Heart left ventricle (tissue), 13 donors: ENCODE results near the gene OR8A1.

ENCODE experiments used
- POLR2A ChIP-seq, 2 donors: fragments of 450-650 bp; IDR thresholded peaks; one replicate each; pipeline ENCODE4 v1.6.1; 2017; ENCODE audit warnings: antibody characterized with exemption in 2 of 2, mild to moderate bottlenecking in 2 of 2, moderate library complexity in 2 of 2
- TF ChIP-seq, protein P1 (sequence below), 12 donors: fragments of 200-600 bp; sonication (generic) in 4 of 12; IDR thresholded peaks; one replicate each; pipeline versions ENCODE4 v1.5.0 to v1.8.0; 2018 to 2022; ENCODE audit warnings: antibody characterized with exemption in 12 of 12, mild to moderate bottlenecking in 5 of 12
- donor health status: ischemic (EF 13 %, LVEDD 7.1; RV severe dilation, severe dysfunction).
- donor health status: DM: no; HTN: yes; CAD: no.
- donor health status: DM: no; HTN: no; CAD: no.
- donor health status: ischemic (EF 25% LVEDD 6.9; RV normal size, moderate dysfunction).
- donor health status: ischemic (EF 25% LVEDD 5.7; RV mildly dilated, moderate dysfunction).
- donor health status: ischemic (EF 35%, LVEDD 5.7; RV mildly dilated, moderate dysfunction).
- donor health status: nonischemic (EF 11% LVEDD 7.7; RV severe dilation, severe dysfunction).
- donor health status: DM: yes; HTN: yes; CAD: no.
- donor health status: PGD.
- donor health status: ischemic (EF 29% LVEDD 5.4; RV normal size, mild dysfunction).
- donor health status: nonischemic (EF 23%, LVEDD 6.1; RV moderate dilation, normal function).

DNA sequence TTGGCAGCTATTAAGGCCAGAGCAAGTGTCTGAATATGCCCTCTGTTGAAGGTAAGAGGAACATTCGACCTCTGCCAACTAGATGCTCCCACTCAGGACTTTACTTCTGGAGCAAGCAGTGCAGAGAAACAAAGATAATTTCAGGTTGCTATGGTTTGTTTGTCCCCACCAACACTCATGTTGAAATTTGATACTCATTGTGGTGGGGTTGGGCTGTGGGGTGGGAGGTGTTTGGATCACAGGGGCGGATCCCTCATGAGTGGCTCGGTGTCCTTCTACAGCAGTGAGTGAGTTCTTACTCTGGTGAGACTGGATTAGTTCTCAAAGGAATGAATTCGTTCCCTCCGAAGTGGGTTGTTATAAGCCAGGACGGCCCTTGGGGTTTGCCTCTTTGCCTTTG, 12.0 kb downstream of the OR8A1 start:
- TF ChIP-seq, protein P1, sequence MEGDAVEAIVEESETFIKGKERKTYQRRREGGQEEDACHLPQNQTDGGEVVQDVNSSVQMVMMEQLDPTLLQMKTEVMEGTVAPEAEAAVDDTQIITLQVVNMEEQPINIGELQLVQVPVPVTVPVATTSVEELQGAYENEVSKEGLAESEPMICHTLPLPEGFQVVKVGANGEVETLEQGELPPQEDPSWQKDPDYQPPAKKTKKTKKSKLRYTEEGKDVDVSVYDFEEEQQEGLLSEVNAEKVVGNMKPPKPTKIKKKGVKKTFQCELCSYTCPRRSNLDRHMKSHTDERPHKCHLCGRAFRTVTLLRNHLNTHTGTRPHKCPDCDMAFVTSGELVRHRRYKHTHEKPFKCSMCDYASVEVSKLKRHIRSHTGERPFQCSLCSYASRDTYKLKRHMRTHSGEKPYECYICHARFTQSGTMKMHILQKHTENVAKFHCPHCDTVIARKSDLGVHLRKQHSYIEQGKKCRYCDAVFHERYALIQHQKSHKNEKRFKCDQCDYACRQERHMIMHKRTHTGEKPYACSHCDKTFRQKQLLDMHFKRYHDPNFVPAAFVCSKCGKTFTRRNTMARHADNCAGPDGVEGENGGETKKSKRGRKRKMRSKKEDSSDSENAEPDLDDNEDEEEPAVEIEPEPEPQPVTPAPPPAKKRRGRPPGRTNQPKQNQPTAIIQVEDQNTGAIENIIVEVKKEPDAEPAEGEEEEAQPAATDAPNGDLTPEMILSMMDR (IDR thresholded peaks at IDR 0.05) = no peak
- no peak for TF ChIP-seq POLR2A (IDR thresholded peaks at IDR 0.05)
